SK-N-MC (cell line): ENCODE measurements around the gene CFAP77.

Experiments used
- EZH2 ChIP-seq: fragments of 200-600 bp; sonication (generic); IDR thresholded peaks from one replicate; pipeline ENCODE4 v1.6.1; 2017; ENCODE audit warnings: antibody characterized with exemption
- FOXP2 ChIP-seq: optimal IDR thresholded peaks from 2 replicates; pipeline ENCODE3; 2011; ENCODE audit warnings: mild to moderate bottlenecking, moderate library complexity; ENCODE audit not compliant: insufficient read depth; ENCODE audit errors: extremely low read length, control extremely low read depth
- POLR2AphosphoS5 ChIP-seq: IDR thresholded peaks from 2 replicates; pipeline ENCODE4 v1.6.1; 2012; ENCODE audit warnings: mild to moderate bottlenecking, low read depth, low read length, borderline replicate concordance

DNA sequence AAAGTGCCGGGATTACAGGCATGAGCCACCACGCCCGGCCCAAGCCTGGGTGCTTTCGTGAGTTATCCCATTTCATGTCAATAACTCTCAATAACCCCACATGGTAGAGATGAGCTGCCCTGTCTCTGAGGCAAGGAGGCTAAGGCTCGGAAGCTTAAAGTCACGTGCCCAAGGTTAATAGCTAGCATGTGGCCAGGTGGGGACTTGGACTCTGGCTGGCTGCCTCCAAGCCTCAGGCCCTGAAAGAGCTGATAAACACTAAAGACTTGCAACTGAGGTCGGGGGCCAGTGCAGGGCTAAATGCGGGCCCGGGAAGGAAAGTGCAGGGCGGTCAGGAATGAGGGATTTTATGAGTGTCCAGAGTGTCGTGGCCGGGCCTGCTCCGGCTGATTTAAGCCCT, 141.5 kb downstream of the CFAP77 start:
- TF ChIP-seq EZH2 (no peak), POLR2AphosphoS5 (no peak), FOXP2 (no peak)
